Vagina (tissue), 2 donors: ENCODE measurements around the gene OR1D5. TPM values are rescaled to one million over a fixed set of nuclear protein-coding genes. Genes with fewer than 3 reads are reported as not detected.
"Not testable (repeated sequence)": the region's sequence is repeated elsewhere in the genome, so short reads cannot be mapped to it uniquely, and the experiment has no call there.

Experiments
- DNase-seq, 2 donors: peaks; one replicate each; pipeline ENCODE4 v3.0.0-alpha.2; 2017; ENCODE audit errors: extremely low spot score in 2 of 2
- H3K27ac ChIP-seq: fragments of 200-600 bp; sonication (generic); one replicate; pipeline ENCODE4 v1.5.1; 2019
- H3K27me3 ChIP-seq: fragments of 200-600 bp; sonication (generic); one replicate; pipeline ENCODE4 v1.5.1; 2019
- H3K36me3 ChIP-seq, 2 donors: fragments of 200-600 bp; sonication (generic); one replicate each; pipeline ENCODE4 v1.5.1; 2017 to 2019
- H3K4me1 ChIP-seq: fragments of 200-600 bp; sonication (generic); one replicate; pipeline ENCODE4 v1.5.1; 2019
- H3K4me3 ChIP-seq, 2 donors: fragments of 200-600 bp; sonication (generic); 1 replicate in 1 of 2; 2 replicates in 1 of 2; pipeline ENCODE4 v1.5.1; 2016 to 2019
- H3K9me3 ChIP-seq: fragments of 200-600 bp; sonication (generic); one replicate; pipeline ENCODE4 v1.5.1; 2019
- POLR2A ChIP-seq, 2 donors: fragments of 450-650 bp; IDR thresholded peaks; one replicate each; pipeline ENCODE4 v1.6.1; 2017; ENCODE audit warnings: antibody characterized with exemption in 2 of 2, mild to moderate bottlenecking in 2 of 2, moderate library complexity in 2 of 2
- POLR2AphosphoS5 ChIP-seq, 2 donors: sonication (generic); formaldehyde crosslinking; IDR thresholded peaks; one replicate each; pipeline ENCODE4 v1.9.0; 2017; ENCODE audit warnings: antibody characterized with exemption in 2 of 2, mild to moderate bottlenecking in 2 of 2, low read depth in 1 of 2; ENCODE audit not compliant: insufficient read depth in 1 of 2
- intact Hi-C: fragments of 100-400 bp; cut with DNase I; formaldehyde crosslinking; loops from one replicate; pipeline ENCODE4 v1.15.1; 2023
- total RNA-seq: library from RNA; depleted of rRNA; stranded (reverse); fragments of >200 nt; gene quantifications from one replicate; pipeline ENCODE4 v1.2.3, GENCODE V29; 2016
- TF ChIP-seq, protein P1 (sequence below), 3 experiments: fragments of 450-650 bp in 2 of 3; fragments of 200-600 bp in 1 of 3; sonication (generic) in 1 of 3; IDR thresholded peaks; one replicate each; pipeline ENCODE4 v1.5.1; 2017 to 2019; ENCODE audit warnings: antibody characterized with exemption in 3 of 3, mild to moderate bottlenecking in 2 of 3, moderate library complexity in 2 of 3

OR1D5 gene
- total RNA-seq, 1 donor from 2014 or later, result not detected

DNA sequence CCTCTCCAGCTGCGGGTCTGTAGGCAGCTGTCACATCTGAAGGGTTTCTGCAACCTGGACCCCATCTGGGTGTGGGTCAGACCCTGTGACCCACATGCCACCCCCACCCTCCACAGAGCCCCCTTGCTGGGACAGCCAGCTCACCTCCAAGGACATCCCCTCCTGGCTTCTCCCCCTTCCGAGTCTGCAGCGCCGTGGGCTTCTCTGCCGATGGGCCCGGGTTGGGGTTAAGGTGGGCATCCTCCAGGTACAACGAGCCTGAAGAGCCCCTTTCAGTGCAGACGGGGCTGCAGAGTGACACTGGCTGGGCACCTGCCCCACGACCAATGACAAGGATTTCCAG, 28.9 kb downstream of the OR1D5 start:
- Histone ChIP-seq H3K27me3 (no peaks in the 10 kb centered on the region), H3K36me3 (no peaks in the 10 kb centered on the region), H3K4me3 (no peak overlapping the region), H3K9me3 (no peaks in the 10 kb centered on the region), H3K27ac (no peak overlapping the region), H3K4me1 (no peaks in the 10 kb centered on the region)
- intact Hi-C loops, result no loop called here
- DNase-seq, result peak in 1 of 2 donors; percentile 89
- TF ChIP-seq POLR2A (IDR thresholded peaks at IDR 0.05) (no peak), POLR2AphosphoS5 (IDR thresholded peaks at IDR 0.05; ENCODE audit: insufficient read depth in 1 of 2, low read depth in 1 of 2) (no peak)
- TF ChIP-seq, protein P1, sequence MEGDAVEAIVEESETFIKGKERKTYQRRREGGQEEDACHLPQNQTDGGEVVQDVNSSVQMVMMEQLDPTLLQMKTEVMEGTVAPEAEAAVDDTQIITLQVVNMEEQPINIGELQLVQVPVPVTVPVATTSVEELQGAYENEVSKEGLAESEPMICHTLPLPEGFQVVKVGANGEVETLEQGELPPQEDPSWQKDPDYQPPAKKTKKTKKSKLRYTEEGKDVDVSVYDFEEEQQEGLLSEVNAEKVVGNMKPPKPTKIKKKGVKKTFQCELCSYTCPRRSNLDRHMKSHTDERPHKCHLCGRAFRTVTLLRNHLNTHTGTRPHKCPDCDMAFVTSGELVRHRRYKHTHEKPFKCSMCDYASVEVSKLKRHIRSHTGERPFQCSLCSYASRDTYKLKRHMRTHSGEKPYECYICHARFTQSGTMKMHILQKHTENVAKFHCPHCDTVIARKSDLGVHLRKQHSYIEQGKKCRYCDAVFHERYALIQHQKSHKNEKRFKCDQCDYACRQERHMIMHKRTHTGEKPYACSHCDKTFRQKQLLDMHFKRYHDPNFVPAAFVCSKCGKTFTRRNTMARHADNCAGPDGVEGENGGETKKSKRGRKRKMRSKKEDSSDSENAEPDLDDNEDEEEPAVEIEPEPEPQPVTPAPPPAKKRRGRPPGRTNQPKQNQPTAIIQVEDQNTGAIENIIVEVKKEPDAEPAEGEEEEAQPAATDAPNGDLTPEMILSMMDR (IDR thresholded peaks at IDR 0.05), result no peak

DNA sequence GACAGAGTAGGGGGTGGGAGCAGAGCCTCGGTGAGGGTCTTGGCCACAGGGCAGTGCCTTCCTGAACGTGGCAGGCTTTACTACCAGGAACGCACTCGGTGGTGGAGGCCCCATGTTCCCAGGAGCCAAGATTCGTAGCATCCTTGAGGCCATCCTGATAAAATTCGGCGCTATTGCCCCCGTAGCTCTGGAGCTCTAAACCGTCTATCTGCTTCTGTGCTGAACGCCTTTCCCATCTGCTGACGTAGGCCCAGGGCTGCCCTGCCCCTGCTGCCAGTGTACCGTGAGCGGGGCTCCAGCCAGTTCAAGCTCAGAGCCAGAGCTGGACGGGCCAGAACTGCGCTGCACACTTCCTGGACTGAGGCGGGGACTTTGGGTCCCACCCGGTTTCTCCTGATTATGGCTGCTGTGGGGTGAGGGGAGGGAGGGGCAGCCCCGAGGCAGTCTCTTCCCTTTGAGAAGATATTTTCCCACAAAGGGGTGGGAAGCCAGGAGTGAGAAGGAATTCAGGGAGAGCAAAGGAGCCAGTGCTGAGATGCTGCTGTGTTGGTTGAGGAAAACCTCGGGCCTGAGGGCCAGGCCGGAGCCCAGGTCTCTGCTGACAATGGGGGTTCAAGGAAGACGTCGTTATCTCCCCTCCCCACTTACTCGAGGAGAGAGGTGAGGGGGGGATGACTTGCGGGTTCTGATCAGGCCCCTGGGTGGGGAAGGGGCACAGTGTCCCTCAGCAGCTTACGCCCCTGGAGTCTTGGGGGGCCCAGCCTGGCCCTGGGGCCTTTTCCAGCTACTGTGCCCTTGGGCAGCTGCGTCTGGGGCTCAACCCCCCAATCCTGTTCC, 29.4 kb downstream of the OR1D5 start:
- Histone ChIP-seq H3K27ac (no peak overlapping the region), H3K27me3 (no peaks in the 10 kb centered on the region), H3K4me1 (no peaks in the 10 kb centered on the region), H3K36me3 (no peaks in the 10 kb centered on the region), H3K9me3 (no peaks in the 10 kb centered on the region), H3K4me3 (no peak overlapping the region)
- no peak for DNase-seq
- intact Hi-C loops, result no loop called here
- no peak for TF ChIP-seq POLR2AphosphoS5 (IDR thresholded peaks at IDR 0.05; ENCODE audit: insufficient read depth in 1 of 2, low read depth in 1 of 2)
- no peak for TF ChIP-seq POLR2A (IDR thresholded peaks at IDR 0.05)
- TF ChIP-seq, protein P1 (IDR thresholded peaks at IDR 0.05), result no peak

DNA sequence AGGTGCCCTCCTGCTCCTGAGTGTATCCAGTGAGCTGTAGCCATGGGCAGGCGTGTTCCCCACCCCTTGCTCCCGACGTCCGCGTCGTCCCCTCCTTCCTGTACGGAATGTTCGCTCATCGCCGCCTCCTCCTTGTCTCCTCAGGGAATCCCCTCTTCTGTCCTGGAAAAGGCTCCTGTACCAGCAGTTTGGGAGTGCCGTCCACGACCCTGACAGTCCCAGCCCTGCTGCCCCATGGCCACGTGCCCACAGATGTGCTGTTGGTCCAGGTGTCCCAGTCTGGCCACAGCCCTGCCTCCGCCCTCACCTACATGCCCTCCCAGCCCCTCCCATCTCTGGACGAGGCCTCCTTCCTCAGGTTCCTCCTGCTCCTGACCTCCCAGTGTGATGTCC, 30.2 kb downstream of the OR1D5 start:
- Histone ChIP-seq H3K36me3 (no peaks in the 10 kb centered on the region), H3K9me3 (no peaks in the 10 kb centered on the region), H3K4me1 (no peaks in the 10 kb centered on the region), H3K27me3 (no peaks in the 10 kb centered on the region), H3K27ac (no peak overlapping the region), H3K4me3 (no peak overlapping the region)
- no peak for DNase-seq
- TF ChIP-seq, protein P1 (IDR thresholded peaks at IDR 0.05), result no peak
- TF ChIP-seq POLR2AphosphoS5 (IDR thresholded peaks at IDR 0.05; ENCODE audit: insufficient read depth in 1 of 2, low read depth in 1 of 2), result no peak
- no peak for TF ChIP-seq POLR2A (IDR thresholded peaks at IDR 0.05)
- intact Hi-C loops, result no loop called here

DNA sequence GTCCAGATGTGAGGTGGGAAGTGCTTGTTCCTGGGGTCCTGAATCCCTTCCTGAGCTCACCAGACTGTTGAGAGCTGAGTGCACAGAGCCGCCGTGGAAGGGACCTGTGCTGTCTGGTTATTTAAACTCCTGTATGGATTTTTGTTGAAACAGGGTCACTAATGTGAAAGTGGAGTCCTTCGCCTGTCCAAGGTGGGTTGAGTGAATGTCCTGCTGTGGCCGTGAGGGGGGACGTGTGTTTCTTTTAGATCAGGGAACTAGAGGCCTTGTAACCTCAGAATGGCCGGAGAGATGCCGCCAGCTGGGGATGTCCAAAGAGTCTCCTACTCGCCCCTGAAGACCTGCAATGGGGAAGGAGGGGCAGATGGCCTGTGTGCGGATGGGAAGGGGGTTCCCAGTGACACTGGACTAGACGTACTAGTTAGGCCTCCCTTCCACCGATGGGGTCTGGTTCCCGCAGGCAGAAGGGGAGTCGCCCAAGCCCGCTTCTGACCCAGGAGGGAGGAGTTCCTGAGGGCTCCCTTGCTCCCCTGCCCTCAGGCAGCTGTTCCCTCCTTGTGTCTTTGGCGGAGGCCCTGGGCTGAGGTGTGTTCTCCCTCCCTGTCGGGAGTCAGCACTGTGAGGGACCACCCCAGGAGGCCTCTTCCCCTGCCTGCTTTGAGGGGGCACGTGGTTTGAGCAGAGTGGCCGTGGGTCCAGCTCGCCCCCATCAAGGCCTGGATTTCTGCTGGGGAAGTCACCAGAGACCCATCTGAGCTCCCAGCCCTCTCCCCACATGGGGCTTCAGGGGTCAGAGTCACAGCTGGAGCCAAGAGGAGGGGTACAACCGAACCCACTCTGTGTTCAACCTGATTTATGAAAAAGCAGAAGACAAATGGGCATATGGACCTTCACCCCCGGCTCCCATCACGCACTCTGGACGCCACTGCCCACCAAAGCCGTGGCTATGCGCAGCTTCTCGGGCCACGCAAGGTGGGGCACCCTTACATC, 30.9 kb downstream of the OR1D5 start:
- Histone ChIP-seq H3K4me1 (no peaks in the 10 kb centered on the region), H3K27me3 (no peaks in the 10 kb centered on the region), H3K9me3 (no peaks in the 10 kb centered on the region), H3K4me3 (no peak overlapping the region), H3K27ac (no peak overlapping the region), H3K36me3 (no peaks in the 10 kb centered on the region)
- TF ChIP-seq, protein P1 (IDR thresholded peaks at IDR 0.05), result no peak
- TF ChIP-seq POLR2AphosphoS5 (IDR thresholded peaks at IDR 0.05; ENCODE audit: insufficient read depth in 1 of 2, low read depth in 1 of 2) (no peak), POLR2A (IDR thresholded peaks at IDR 0.05) (no peak)
- intact Hi-C loops, result no loop called here
- DNase-seq, result no peak

DNA sequence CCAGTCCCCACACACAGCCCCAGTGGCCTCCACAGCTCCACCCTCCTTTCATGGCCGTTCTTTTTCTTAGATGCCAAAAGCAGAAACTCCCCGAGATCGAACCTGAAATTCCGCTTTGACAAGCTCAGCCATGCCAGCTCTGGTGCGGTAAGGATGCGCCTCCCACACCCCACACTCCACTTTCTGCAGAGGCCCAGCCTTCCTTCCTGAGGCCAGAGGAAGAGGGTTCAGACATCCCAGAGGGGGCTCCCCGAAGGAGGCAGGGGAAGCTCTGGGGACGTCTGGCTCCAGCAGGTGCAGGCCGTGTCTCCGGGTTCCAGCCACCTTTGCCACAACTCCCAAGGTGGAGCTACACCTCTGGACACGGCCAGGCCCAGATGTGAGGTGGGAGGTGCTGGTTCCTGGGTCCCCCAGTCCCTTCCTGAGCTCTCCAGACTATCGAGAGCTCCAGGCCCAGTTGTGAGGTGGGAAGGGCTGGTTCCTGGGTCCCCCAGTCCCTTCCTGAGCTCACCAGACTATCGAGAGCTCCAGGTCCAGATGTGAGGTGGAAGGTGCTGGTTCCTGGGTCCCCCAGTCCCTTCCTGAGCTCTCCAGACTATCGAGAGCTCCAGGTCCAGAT, 32.4 kb downstream of the OR1D5 start:
- intact Hi-C loops, H3K27ac ChIP-seq, H3K4me1 ChIP-seq, H3K27me3 ChIP-seq, H3K4me3 ChIP-seq, H3K9me3 ChIP-seq, H3K36me3 ChIP-seq: not testable (repeated sequence)
- DNase-seq, result peak in 1 of 2 donors; percentile 77
